HepG2 (cell line): ENCODE results near the gene KRT14. TPM values are rescaled to one million over a fixed set of nuclear protein-coding genes. Genes with fewer than 3 reads are reported as not detected.
A peak's percentile ranks its signal among the peaks of the same experiment; 100 is the strongest.

Source experiments
- CEBPG ChIP-seq: IDR thresholded peaks from 2 replicates; pipeline ENCODE4 v1.6.1; 2016
- GATAD1 ChIP-seq: IDR thresholded peaks from 2 replicates; pipeline ENCODE4 v1.6.1; 2016; ENCODE audit warnings: missing genetic modification reagents, missing compliant biosample characterization
- HHEX ChIP-seq: IDR thresholded peaks from 2 replicates; pipeline ENCODE4 v1.6.1; 2016; ENCODE audit warnings: control low read depth
- IKZF1 ChIP-seq: fragments of 450-650 bp; IDR thresholded peaks from 2 replicates; pipeline ENCODE4 v1.7.1; 2016
- RARG ChIP-seq: sonication (generic); formaldehyde crosslinking; IDR thresholded peaks from 2 replicates; pipeline ENCODE4 v1.4.0; 2020; ENCODE audit warnings: low read depth, mild to moderate bottlenecking, missing genetic modification reagents
- RBM22 ChIP-seq: fragments of 200-400 bp; formaldehyde crosslinking; optimal IDR thresholded peaks from 2 replicates; pipeline ENCODE3; 2017; ENCODE audit warnings: mild to moderate bottlenecking, low read length, moderate library complexity
- TFDP1 ChIP-seq: IDR thresholded peaks from 2 replicates; pipeline ENCODE4 v1.6.1; 2016; ENCODE audit warnings: missing compliant biosample characterization, missing genetic modification reagents, borderline replicate concordance
- TP53 ChIP-seq: sonication (generic); formaldehyde crosslinking; conservative IDR thresholded peaks from 2 replicates; pipeline ENCODE4 v1.4.0; 2020; ENCODE audit warnings: missing genetic modification reagents
- YEATS2 ChIP-seq: sonication (generic); formaldehyde crosslinking; IDR thresholded peaks from 2 replicates; pipeline ENCODE4 v1.4.0; 2020; ENCODE audit warnings: missing genetic modification reagents, borderline replicate concordance
- ZBTB44 ChIP-seq: sonication (generic); formaldehyde crosslinking; IDR thresholded peaks from 2 replicates; pipeline ENCODE4 v1.4.0; 2020; ENCODE audit warnings: missing genetic modification reagents
- ZNF687 ChIP-seq: sonication (generic); formaldehyde crosslinking; IDR thresholded peaks from 2 replicates; pipeline ENCODE4 v1.5.1; 2020; ENCODE audit warnings: mild to moderate bottlenecking, missing genetic modification reagents, moderate library complexity
- ZNF776 ChIP-seq: sonication (generic); formaldehyde crosslinking; IDR thresholded peaks from 2 replicates; pipeline ENCODE4 v1.4.0; 2020; ENCODE audit warnings: mild to moderate bottlenecking, missing genetic modification reagents
- ZNF784 ChIP-seq: sonication (generic); formaldehyde crosslinking; IDR thresholded peaks from 2 replicates; pipeline ENCODE4 v1.5.1; 2020; ENCODE audit warnings: missing genetic modification reagents, mild to moderate bottlenecking, borderline replicate concordance
- polyA plus RNA-seq, 8 experiments: library from polyadenylated mRNA; depleted of rRNA in 3 of 8; stranded (reverse) in 7 of 8; unstranded in 1 of 8; fragments of >200 nt; fragmentation: Illumina TruSeq in 4 of 8; extraction: Trizol in 4 of 8; gene quantifications; 2 replicates each; pipeline versions ENCODE4 v1.2.1 to v1.2.3, GENCODE V29; 2011 to 2016; ENCODE audit warnings: low read depth in 4 of 8, missing spikeins in 1 of 8, mixed read lengths in 1 of 8; ENCODE audit not compliant: insufficient read depth in 1 of 8
- total RNA-seq, 5 experiments: library from RNA; depleted of rRNA; stranded (reverse); fragments of >200 nt; fragmentation: Illumina TruSeq; extraction: Trizol; gene quantifications; 2 replicates each; pipeline ENCODE4 v1.2.3, GENCODE V29; 2016; ENCODE audit warnings: low read depth in 1 of 5
- TF ChIP-seq, protein P1 (sequence below): conservative IDR thresholded peaks from 2 replicates; pipeline ENCODE4 v1.6.1; 2018; ENCODE audit warnings: missing genetic modification reagents
- TF ChIP-seq, protein P2 (sequence below): IDR thresholded peaks from 2 replicates; pipeline ENCODE4 v1.6.1; 2012; ENCODE audit warnings: inconsistent platforms
- TF ChIP-seq, protein P3 (sequence below): sonication (generic); formaldehyde crosslinking; IDR thresholded peaks from 2 replicates; pipeline ENCODE4 v1.8.1; 2023; ENCODE audit warnings: mild to moderate bottlenecking, inconsistent platforms, moderate library complexity, missing genetic modification reagents, borderline replicate concordance

The KRT14 gene
- total and polyA plus RNA-seq, 2 of the 13 experiments (the other 11 are each of a cell fraction or from before 2014, with no cell fraction given) = 0.09 TPM; not detected in 1

DNA sequence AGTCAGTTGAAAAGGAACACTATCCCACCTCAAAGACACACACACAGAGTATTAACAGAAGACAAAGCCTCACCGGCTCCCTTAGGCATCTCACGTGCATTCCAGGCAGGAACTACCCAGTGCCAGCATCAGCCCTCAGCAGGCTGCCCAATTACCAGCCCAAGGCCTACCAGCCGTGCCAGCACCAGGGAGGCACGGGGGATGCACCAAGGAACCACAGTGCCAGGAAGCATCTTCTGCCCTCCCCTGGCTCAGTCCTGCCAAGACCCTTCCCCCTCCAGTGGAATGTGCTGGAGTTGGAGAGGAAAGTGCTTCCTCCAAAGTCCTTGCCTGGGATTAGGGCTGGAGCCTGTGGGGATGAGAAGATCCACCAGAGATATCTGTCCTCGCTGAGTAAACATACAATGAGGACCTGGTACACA lies 47.6 kb downstream of the KRT14 start (continued):
- TF ChIP-seq, protein P1, sequence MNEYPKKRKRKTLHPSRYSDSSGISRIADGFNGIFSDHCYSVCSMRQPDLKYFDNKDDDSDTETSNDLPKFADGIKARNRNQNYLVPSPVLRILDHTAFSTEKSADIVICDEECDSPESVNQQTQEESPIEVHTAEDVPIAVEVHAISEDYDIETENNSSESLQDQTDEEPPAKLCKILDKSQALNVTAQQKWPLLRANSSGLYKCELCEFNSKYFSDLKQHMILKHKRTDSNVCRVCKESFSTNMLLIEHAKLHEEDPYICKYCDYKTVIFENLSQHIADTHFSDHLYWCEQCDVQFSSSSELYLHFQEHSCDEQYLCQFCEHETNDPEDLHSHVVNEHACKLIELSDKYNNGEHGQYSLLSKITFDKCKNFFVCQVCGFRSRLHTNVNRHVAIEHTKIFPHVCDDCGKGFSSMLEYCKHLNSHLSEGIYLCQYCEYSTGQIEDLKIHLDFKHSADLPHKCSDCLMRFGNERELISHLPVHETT (CRISPR knock-in tag) = no peak
- TF ChIP-seq HHEX (no peak), TP53 (CRISPR knock-in tag) (no peak), TFDP1 (CRISPR knock-in tag) (0 out of 2 replicates have a peak, but pooled peaks have one; percentile 21), ZBTB44 (CRISPR knock-in tag) (no peak), ZNF784 (CRISPR knock-in tag) (no peak), RBM22 (no peak), ZNF687 (peak; percentile 18; the same call in 1 of the 2 replicates), YEATS2 (CRISPR knock-in tag) (no peak), GATAD1 (CRISPR knock-in tag) (no peak), CEBPG (CRISPR knock-in tag) (no peak), ZNF776 (CRISPR knock-in tag) (no peak), IKZF1 (no peak), RARG (no peak)
- TF ChIP-seq, protein P2, sequence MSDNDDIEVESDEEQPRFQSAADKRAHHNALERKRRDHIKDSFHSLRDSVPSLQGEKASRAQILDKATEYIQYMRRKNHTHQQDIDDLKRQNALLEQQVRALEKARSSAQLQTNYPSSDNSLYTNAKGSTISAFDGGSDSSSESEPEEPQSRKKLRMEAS = no peak
- TF ChIP-seq, protein P3, sequence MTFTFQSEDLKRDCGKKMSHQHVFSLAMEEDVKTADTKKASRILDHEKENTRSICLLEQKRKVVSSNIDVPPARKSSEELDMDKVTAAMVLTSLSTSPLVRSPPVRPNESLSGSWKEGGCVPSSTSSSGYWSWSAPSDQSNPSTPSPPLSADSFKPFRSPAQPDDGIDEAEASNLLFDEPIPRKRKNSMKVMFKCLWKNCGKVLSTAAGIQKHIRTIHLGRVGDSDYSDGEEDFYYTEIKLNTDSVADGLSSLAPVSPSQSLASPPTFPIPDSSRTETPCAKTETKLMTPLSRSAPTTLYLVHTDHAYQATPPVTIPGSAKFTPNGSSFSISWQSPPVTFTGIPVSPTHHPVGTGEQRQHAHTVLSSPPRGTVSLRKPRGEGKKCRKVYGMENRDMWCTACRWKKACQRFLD (CRISPR knock-in tag) = no peak
